ENCODE measurements around the gene DACH2.

DNA sequence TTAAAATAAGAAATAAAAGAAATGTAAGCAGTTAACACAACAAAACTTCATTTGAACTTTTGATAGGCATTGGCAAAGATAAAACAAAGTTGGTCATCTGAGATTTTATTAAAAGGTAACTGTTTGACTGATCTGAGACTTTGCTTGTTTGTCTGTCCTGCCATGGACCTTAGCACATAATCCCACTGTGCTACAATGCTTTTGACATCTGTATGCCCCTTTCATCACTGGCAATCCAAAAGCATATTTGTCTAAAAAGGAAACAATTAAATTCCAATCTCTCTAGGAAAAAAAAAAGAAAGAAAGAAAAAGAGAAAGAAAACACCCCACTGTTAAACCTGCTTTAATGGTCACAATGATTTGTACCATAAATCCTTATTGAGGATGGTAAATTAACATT lies 231.0 kb downstream of the DACH2 start:
- TF ChIP-seq, protein P1, sequence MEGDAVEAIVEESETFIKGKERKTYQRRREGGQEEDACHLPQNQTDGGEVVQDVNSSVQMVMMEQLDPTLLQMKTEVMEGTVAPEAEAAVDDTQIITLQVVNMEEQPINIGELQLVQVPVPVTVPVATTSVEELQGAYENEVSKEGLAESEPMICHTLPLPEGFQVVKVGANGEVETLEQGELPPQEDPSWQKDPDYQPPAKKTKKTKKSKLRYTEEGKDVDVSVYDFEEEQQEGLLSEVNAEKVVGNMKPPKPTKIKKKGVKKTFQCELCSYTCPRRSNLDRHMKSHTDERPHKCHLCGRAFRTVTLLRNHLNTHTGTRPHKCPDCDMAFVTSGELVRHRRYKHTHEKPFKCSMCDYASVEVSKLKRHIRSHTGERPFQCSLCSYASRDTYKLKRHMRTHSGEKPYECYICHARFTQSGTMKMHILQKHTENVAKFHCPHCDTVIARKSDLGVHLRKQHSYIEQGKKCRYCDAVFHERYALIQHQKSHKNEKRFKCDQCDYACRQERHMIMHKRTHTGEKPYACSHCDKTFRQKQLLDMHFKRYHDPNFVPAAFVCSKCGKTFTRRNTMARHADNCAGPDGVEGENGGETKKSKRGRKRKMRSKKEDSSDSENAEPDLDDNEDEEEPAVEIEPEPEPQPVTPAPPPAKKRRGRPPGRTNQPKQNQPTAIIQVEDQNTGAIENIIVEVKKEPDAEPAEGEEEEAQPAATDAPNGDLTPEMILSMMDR (conservative IDR thresholded peaks at IDR 0.05; ENCODE audit: low read depth, low read length): no peak
- TF ChIP-seq POLR2A (IDR thresholded peaks at IDR 0.05; ENCODE audit: low read depth, low read length) (no peak), NFE2L2 (IDR thresholded peaks at IDR 0.05; ENCODE audit: low read depth, low read length) (no peak), MAFK (IDR thresholded peaks at IDR 0.05; ENCODE audit: low read depth, low read length) (no peak), RCOR1 (IDR thresholded peaks at IDR 0.05; ENCODE audit: insufficient replicate concordance, low read length) (no peak), MAZ (IDR thresholded peaks at IDR 0.05; ENCODE audit: borderline replicate concordance, low read depth, low read length) (no peak), USF2 (IDR thresholded peaks at IDR 0.05; ENCODE audit: low read depth, low read length) (no peak), FOS (IDR thresholded peaks at IDR 0.05; ENCODE audit: low read depth, low read length) (no peak), SMC3 (IDR thresholded peaks at IDR 0.05; ENCODE audit: low read depth, low read length) (no peak), CEBPB (IDR thresholded peaks at IDR 0.05; ENCODE audit: low read depth, low read length) (no peak), MXI1 (IDR thresholded peaks at IDR 0.05; ENCODE audit: borderline replicate concordance, low read depth, low read length) (no peak), RFX5 (IDR thresholded peaks at IDR 0.05; ENCODE audit: low read depth, low read length) (no peak)

All from IMR-90 (cell line).